Lung (tissue), 12 donors: ENCODE data around the gene GABRB1. TPM values are rescaled to one million over a fixed set of nuclear protein-coding genes. Genes with fewer than 3 reads are reported as not detected.

Experiments used
- ATAC-seq: fragments of 200-7000 bp; cut with Tn5 transposase; one replicate; pipeline ENCODE4 v1.9.1; 2020; ENCODE audit warnings: moderate number of reproducible peaks; ENCODE audit not compliant: insufficient read depth, low FRiP score
- DNase-seq, 3 donors: peaks; one replicate each; pipeline ENCODE4 v3.0.0-alpha.2; 2013 to 2017
- H3K27ac ChIP-seq, 2 donors: one replicate each; pipeline ENCODE4 v1.5.1; 2013; ENCODE audit warnings: mild to moderate bottlenecking in 2 of 2, moderate library complexity in 2 of 2, control low read depth in 1 of 2, inconsistent platforms in 1 of 2, low read depth in 1 of 2, low read length in 1 of 2
- H3K27me3 ChIP-seq, 3 donors: one replicate each; pipeline ENCODE4 v1.5.1; 2013; ENCODE audit warnings: low read length in 2 of 3; ENCODE audit not compliant: control insufficient read depth in 3 of 3, insufficient read depth in 3 of 3
- H3K36me3 ChIP-seq, 4 donors: one replicate each; pipeline ENCODE4 v1.5.1; 2013; ENCODE audit warnings: low read length in 4 of 4, mild to moderate bottlenecking in 1 of 4, moderate library complexity in 1 of 4; ENCODE audit not compliant: control insufficient read depth in 4 of 4, insufficient read depth in 4 of 4
- H3K4me1 ChIP-seq, 5 donors: one replicate each; pipeline ENCODE4 v1.5.1; 2013; ENCODE audit warnings: low read length in 5 of 5, mild to moderate bottlenecking in 2 of 5, moderate library complexity in 1 of 5; ENCODE audit not compliant: control insufficient read depth in 5 of 5, insufficient read depth in 5 of 5
- H3K4me3 ChIP-seq: one replicate; pipeline ENCODE4 v1.5.1; 2013; ENCODE audit warnings: mild to moderate bottlenecking, control low read depth, moderate library complexity
- H3K9ac ChIP-seq, 2 donors: one replicate each; pipeline ENCODE4 v1.5.1; 2013; ENCODE audit warnings: low read length in 2 of 2, control low read depth in 1 of 2; ENCODE audit not compliant: insufficient read depth in 1 of 2
- H3K9me3 ChIP-seq, 4 donors: one replicate each; pipeline ENCODE4 v1.5.1; 2013; ENCODE audit warnings: low read length in 3 of 4, mild to moderate bottlenecking in 1 of 4, moderate library complexity in 1 of 4; ENCODE audit not compliant: control insufficient read depth in 4 of 4, insufficient read depth in 3 of 4
- CTCF ChIP-seq: IDR thresholded peaks from 2 replicates; pipeline ENCODE4 v1.5.1; 2012; ENCODE audit warnings: mild to moderate bottlenecking; ENCODE audit errors: control extremely low read depth, extremely low read depth
- WGBS, 2 donors: extraction: QIAGEN DNeasy Blood & Tissue Kit; methylation state at CpG; one replicate each; pipeline ENCODE4 v1.1.7; 2013; 5-methylcytosine and 5-hydroxymethylcytosine counted together
- polyA plus RNA-seq, 2 donors: library from polyadenylated mRNA; stranded (reverse); fragments of 200-250 nt; gene quantifications; one replicate each; pipeline ENCODE4 v1.2.1, GENCODE V29; 2013
- total RNA-seq, 2 donors: library from RNA; depleted of rRNA in 1 of 2; stranded (reverse); fragments of >200 nt in 1 of 2; gene quantifications; one replicate each; pipeline ENCODE4 v1.2.1, GENCODE V29; 2014 to 2021
- donor health status: control.
- donor health status: control.
- donor health status: Bipolar disorder and iron deficiency.
- donor health status: healthy.
- donor health status: DM: yes; HTN: yes; CAD: no.

The GABRB1 gene
- total and polyA plus RNA-seq, 4 donors: 0.34 TPM; not detected in 3

- peak; percentile 75 to 88 (median 81) for DNase-seq
- Histone ChIP-seq H3K27ac (no peak overlapping the region), H3K36me3 (no peaks in the 10 kb centered on the region), H3K9ac (no peak overlapping the region), H3K27me3 (no peaks in the 10 kb centered on the region), H3K4me3 (no peak overlapping the region), H3K9me3 (no peaks in the 10 kb centered on the region), H3K4me1 (peaks cover 0 to 12% (median 0%) of the 10 kb centered on the region in 5 donors)
- TF ChIP-seq CTCF: peak; percentile 17
- ATAC-seq: peak; percentile 66
- 4 to 6% methylated on average over 4 of the region's 4 CpGs for WGBS, 2 donors
Measured at GRCh38 chr4:47122592-47123291, 91.4 kb downstream of the GABRB1 start.

- no peak for DNase-seq
- Histone ChIP-seq H3K4me1 (no peaks in the 10 kb centered on the region), H3K9me3 (peaks cover 0 to 2% (median 0%) of the 10 kb centered on the region in 4 donors), H3K4me3 (no peak overlapping the region), H3K27me3 (no peaks in the 10 kb centered on the region), H3K9ac (no peak overlapping the region), H3K36me3 (no peaks in the 10 kb centered on the region), H3K27ac (no peak overlapping the region)
- TF ChIP-seq CTCF: no peak
- WGBS, 2 donors: 94 to 96% methylated on average over 1 of the region's 1 CpG
- ATAC-seq: no peak
Measured at GRCh38 chr4:47128991-47129390, 97.6 kb downstream of the GABRB1 start.

- DNase-seq (no peak), ATAC-seq (no peak)
- Histone ChIP-seq H3K27me3 (no peaks in the 10 kb centered on the region), H3K4me3 (no peak overlapping the region), H3K4me1 (no peaks in the 10 kb centered on the region), H3K27ac (no peak overlapping the region), H3K36me3 (no peaks in the 10 kb centered on the region), H3K9me3 (peaks cover 0 to 2% (median 0%) of the 10 kb centered on the region in 4 donors), H3K9ac (no peak overlapping the region)
- 84 to 87% methylated on average over 4 of the region's 4 CpGs for WGBS, 2 donors
- TF ChIP-seq CTCF: no peak
Measured at GRCh38 chr4:47135210-47135609, 103.8 kb downstream of the GABRB1 start.
